A204.1 (cell line): ENCODE data around the gene DYNC2LI1.

ENCODE experiments used
- FAIRE-seq: peaks from 2 replicates; lab custom pipeline; 2012; peaks lifted over from hg19 to GRCh38; lab: Jason Lieb, UNC

Gene DYNC2LI1

DNA sequence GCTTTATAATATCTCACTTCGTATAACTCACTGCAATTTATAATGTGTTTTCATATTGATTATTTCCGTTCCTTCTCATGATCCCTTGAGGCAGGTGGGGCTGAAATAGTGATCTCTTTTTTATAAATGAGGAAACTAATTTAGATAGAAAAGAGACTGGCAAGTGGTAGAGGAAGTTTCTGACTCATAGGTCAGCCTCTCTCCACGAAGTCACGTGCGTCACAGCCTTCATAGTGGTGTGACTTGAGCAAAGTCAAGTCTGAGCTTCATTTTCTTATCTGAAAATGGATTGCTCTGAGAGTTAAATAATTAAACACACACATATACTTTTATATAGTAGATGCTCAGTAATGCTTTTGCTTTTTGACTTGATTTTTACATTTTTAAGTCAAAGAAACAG, 44.9 kb downstream of the DYNC2LI1 start:
- FAIRE-seq: no peak

DNA sequence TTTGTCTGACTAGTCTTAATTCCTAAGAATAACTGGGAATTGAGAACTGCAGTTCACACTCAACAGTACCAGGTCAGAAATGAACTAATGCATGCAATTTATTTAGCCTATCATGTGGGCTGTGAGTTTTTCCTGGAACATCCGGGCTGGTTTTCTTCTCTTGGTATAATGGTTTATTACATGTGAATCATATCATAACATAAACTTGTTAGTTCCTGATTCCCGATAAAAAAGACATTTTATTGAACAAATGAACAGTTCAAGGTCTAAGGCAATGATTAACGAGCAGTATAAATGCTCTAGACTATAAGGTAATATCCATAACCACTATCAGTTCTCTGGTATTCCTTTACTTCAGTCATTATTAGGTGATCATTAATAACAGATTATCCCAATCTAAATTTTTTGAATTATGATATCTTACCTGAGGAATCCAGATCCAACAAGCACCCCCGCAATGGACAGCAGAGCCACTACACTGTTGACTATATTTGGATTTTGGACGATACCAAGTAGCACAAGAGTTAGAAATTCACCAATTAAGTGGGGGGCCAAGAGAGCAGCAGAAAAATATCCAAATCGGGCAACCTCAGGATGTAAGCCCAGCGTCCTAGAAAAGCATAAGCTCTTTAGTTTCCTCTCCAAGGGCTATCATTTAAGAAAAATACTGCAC, 45.8 kb downstream of the DYNC2LI1 start:
- no peak for FAIRE-seq

DNA sequence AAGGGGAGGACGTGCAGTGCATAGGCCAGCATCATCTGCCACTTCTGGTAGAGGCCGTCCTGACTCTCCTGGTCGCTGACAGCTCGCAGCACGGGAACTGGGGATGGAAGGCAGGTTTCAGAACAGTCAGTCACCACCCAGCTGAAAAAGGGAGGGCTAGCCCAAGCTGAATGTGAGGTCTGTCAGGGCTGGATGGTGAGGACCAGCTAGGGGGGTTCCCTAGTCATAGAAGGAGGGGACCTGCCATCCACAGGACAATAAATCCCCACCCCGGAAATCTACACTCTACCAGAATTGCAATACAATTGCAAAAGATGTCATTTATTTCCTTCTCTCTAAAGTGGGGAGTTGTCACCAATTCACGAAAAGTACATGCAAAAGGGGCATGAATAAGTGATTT, 49.0 kb downstream of the DYNC2LI1 start:
- FAIRE-seq: no peak

DNA sequence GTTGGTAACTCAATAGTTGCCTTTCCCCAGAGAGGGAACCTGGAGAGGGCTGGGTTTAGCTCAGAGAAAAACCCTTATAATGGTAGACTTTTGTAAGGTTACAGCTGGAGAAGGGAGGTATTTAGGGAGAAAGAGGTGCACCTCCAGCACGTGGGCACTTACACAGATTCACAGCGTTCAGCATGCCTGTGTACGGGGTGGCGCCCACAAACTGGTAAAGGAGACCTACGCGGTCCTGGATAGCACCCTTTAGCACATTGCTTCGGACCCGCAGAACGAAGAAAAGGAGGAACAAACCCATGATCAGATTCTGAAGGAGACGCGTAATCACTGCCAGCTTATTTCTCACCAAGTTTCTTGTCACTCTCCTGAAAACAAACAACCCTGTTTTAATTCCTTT, 49.9 kb downstream of the DYNC2LI1 start:
- no peak for FAIRE-seq

DNA sequence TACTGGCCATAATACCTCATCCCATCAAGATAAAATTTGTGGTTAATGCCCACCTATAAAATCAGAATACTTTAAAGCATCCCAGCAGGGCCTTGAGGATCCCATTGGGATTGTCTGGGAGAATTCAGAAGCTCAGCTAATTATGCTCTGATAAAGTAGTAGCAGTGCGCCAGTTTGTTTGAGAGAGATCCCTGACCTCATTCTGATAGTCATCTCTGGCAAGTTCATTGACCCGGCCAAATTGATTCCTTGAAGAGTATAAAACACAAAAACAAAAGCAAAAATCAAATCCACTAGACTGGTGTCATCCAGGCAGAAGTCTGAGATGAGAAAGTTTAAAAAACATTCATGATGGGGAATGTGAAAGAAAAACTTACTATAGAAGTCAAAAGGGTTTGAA, 50.7 kb downstream of the DYNC2LI1 start:
- FAIRE-seq: no peak

DNA sequence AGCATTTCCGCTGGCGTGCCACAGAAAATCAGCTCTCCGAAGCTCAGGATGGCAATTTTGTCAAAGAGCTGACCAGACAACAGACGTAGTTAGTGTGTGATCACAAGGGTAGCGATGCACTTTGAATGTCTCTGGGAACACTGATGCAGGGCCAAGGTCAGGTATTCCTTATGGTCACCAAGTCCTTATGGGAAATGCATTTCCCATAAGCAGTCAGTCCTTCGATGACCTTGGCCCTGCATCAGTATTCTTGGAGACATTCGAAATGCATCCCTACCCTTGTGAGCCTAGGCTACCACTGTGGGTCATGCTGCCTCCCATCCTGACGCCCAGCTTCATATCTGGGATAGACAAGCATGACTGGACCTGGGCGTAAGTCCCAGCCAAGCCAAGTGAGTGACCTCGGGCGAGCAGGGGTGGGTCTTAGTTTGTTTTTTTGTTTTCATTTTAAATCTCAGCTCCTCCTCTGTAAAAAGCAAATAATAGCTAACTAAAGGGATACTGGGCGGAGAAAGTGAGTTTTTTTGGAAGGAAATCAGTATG, 51.2 kb downstream of the DYNC2LI1 start:
- FAIRE-seq: no peak

DNA sequence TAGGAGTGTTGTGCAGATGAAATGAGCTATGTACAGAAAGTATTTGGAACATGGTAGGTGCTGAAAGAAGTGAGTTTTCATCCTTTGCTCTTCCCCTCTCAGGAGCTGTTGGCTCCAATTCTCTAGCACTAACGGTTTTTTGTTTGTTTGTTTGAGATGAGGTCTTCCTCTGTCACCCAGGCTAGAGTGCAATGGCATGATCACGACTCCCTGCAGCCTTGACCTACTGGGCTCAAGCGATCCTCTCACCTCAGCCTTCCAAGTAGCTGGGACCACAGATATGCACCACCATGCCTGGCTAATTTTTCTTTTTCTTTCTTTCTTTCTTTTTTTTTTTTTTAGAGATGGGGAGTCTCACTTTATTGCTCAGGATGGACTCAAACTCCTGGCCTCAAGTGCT, 52.0 kb downstream of the DYNC2LI1 start:
- FAIRE-seq: no peak

DNA sequence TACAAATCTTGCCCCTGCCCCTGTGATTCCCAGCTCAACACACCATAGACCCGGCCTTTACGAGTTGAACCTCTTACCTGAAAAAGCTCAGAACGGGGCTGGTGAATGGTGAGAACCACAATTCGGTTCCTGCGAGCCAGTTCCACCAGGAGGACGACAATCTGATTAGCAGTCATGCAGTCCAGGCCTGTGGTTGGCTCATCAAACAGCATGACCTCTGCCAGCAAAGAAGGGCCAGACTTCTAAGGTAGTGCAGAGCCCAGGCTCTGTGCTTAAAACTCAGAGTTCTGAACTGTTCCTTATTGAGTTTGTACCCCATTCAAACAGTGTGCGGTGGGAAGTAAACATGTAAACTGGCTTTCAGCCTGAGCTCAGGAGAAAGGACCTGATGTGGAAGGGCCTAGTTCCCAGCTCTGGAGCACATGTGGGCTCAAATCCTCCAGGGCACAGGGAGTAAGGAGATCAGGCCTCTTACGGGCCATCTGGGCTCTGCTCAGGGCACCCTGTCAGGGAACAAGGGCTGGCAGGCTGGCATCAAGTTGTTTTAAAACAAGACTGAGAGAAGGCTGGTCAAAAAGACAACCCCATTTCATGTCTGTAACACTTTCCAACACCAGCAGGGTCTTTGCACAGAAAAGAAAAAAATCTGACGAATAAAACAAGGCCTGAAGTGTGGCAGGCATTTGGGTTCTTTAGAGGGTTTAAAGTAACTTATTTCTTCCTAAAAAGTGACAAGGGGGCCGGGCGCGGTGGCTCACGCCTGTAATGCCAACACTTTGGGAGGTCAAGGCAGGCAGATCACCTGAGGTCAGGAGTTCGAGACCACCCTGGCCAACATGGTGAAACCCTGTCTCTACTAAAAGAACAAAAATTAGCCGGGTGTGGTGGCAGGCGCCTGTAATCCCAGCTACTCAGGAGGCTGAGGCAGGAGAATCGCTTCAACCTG, 52.7 kb downstream of the DYNC2LI1 start:
- no peak for FAIRE-seq

DNA sequence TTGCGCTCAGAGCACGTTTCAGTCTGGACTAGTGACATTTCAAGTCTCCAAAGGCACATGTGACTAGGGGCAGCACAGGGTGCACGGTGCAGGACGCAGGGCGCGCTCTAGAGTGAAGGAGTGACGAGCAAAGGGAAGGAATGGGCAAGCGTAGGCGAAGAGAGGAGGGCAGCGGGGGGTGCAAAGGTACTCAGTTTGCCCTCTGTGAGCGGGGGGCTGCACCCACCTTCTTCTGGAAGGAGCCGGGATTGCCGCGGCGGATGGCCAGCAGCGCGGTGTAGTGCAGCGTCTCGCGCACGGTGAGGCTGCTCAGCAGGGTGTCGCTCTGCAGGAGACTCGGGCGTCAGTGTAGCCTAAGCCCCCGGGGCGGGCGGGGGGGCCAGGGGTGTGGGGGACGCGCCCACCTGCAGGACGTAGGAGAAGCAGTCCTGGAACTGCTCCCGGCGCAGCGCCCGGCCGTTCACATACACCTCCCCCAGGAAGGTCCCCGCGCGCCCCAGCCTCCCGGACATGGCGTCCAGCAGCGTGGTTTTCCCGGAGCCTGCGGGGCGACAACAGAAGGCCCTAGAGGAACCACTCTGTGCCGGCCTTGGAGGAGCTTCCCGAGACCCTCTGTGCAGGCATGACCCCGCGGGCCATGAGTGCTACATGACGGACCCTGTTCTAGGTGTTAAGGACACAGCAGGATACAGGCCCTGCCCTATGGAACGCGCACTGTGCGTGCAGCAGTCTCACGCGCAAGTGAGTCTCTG, 57.9 kb downstream of the DYNC2LI1 start:
- no peak for FAIRE-seq

DNA sequence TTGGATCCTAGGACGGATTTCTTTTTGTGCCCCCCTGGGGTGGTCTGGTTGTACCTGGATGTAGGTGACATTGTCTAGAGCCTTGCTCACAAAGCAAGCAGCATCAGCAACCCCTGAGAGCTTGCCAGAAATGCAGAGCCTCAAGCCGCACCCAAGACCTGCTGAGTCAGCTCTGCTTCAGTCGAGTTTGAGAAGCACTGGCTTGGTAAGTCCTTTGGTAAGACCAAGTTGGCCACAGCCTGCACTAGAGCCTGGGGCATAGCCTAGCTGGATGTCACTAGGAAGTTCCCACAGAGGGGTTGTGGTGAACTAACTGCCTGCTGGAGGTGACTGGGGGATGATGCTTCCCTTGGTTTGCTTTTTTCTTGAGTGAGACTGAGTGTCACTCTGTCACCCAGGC, 58.6 kb downstream of the DYNC2LI1 start:
- FAIRE-seq: no peak

DNA sequence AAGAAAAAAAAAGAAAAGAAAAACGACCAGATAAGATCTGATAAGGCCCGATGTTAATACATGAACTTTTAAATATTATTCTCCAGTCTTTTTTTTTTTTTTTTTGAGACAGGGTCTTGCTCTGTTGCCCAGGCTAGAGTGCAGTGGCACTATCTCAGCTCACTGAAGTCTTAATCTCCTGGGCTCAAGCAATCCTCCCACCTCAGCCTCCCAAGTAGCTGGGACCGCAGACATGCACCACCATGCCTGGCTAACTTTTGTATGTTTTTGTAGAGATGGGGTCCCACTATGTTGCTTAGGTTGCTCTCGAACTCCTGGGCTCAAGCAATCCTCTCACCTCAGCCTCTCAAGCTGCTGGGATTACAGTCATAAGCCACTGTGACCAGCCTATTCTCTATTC, 63.2 kb downstream of the DYNC2LI1 start:
- FAIRE-seq: no peak

DNA sequence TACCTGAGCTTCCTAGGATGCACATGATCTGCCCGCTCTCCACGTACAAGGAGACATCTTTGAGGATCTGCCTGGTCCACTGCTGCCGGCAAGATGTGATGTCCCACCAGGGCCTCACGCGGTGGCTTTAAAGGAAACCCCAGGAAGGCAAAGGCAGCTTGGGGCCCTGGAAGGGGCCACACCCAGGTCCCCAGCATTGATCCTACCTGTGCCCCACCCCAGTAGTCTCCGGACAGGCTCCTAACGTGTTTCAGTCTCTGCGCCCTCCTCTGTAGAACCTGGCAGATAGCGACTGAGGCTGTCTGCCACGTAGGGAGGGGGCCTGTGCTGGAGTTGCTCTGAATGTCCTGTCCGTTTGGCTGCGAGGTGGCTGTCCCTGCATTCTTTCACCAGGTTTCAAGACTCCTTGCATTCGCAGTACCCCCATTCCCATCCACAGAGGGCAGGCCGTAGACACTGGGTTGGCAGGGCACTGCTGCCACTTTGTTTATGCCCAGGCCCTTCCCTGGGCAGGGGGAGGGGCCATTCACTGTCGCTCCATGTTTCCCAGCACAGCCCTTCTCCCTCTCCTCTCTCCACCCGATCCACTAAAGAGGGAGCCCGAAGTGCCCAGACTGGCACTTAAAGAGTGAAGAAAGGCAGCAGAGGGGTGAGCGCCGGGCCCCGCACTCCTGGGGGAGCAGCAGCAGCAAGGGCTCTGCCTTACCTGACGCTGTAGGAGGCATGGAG, 64.2 kb downstream of the DYNC2LI1 start:
- no peak for FAIRE-seq

DNA sequence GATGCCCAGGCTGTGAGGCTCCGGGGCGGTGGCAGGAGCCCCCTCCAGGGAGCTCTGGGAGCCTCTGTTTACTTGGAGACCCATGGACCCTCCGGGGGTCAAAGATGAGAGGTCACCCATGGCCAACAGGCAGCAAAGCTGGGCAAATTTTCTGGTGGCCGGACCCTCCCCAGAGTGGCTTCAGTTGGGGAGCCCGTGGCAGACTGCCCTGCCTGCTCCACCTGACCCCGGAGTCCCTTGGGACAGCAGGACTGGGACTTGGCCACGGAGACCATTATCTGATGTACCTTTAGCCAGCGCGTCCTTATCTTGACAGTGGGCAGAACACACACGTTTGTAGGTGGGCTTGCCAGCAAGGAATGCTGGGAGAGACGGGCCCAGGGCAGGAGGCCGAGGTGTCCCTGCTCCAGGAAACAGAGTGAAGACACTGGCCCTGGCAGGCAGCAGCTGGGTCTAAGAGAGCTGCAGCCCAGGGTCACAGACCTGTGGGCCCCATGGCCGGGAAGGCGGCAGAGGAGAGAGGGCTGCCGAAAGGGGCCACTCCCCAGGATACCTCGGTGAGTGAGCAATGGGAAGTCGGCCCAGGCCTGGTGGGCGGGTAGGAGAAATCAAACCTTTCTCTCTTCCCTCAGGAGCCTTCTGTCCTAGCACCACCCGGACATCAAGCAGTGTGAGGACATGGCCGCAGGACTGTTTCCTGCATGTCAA, 64.9 kb downstream of the DYNC2LI1 start, which contains the start of the genes ABCG5 and ABCG8:
ABCG5 (minus strand) TSS at position 280 of the 708 bp plus-strand sequence; CDS start at position 120, 160 bp downstream.
ABCG8 (plus strand) TSS at position 412 of the 708 bp plus-strand sequence; CDS start at position 495, 83 bp downstream.
- no peak for FAIRE-seq

DNA sequence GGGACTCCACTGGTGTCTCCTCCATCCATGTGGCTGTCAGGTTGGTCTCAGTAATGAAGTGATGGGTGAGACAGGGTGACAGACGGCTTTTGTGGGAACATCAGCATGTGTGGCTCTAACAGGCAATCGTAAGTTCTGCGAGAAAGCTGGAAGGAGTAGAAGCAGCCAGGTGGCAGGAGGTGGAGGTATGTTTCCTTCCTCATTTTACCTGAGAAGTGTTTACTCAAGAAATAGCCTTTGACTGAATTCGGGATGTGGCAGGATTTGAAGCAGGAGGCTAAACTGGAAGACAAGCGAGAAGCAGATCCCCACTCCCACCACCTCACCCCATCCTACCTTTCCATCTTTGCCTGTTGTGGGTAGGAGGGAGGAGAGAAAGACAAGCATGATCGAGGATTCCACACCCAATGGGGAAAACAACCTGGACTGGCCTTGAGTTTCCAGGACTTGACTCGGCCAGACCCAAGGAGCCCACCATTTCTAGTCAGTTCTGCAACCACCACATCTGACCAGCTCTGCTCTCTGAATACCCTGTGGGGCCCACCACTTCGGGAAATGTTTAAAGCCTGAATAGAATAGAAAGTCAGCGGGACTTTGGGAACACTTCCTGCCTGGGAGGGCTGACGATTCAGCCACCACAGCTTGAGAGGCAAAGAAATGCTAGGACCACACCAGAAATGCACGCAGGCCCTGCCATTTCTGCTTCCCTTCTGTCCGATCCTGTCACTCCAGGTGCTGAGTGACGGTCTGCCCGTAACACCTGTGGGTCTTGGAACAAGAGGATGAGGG, 66.1 kb downstream of the DYNC2LI1 start:
- FAIRE-seq: no peak

DNA sequence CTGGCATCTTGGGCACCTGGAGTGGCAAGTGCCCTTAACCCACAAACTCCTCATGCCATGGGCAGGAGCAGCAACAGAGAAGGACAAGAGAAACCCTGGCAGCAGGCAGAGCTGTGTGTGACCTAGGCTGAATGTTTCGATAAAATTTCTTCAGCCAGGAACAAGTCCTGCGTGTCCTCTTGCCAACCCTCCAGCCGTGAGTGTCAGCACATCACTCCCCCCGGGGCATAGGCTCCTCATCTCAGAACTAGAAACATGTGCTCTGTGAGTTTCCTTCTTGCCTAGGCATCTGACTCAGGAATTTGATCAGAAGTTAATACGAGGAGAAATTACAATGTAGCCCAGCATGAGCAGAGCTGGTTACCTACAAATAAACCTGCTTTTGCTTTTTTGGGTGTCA, 67.1 kb downstream of the DYNC2LI1 start:
- FAIRE-seq: no peak

DNA sequence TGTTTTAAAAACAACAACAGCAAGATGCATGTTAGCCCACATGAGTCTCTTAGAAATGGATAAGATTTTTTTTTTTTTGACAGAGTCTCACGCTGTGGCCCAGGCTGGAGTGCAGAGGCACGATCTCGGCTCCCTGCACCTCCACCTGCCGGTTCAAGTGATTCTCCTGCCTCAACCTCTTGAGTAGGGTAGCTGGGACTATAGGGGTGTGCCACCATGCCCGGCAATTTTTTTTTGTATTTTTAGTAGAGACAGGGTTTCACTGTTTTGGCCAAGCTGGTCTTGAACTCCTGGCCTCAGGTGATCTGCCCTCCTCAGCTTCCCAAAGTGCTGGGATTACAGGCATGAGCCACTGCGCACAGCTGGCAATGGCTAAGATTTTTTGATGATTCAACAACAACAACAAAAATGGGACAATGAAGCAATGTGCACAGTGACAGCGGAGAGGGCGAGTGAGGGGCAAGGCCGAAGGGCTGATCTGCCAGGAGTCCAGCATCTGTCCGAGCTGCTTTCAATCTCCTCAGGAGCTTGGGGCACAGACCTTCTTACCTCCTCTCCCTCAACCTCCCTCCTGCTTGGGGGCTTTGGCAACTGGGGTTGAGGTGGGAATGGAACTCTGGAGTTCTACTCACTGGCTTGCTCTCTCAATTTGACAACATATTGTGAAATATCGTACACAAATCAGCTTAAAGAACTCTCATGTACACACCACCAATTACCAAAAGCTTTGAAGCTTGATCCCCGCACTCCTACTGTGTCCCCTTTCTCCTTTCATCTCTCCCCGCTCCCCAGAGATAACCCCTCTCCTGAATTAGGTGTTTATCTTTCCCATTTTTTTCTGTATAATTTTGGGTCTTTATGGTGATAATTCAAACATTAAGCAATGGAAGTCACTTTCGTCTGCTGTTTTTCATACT, 68.4 kb downstream of the DYNC2LI1 start:
- FAIRE-seq: no peak

DNA sequence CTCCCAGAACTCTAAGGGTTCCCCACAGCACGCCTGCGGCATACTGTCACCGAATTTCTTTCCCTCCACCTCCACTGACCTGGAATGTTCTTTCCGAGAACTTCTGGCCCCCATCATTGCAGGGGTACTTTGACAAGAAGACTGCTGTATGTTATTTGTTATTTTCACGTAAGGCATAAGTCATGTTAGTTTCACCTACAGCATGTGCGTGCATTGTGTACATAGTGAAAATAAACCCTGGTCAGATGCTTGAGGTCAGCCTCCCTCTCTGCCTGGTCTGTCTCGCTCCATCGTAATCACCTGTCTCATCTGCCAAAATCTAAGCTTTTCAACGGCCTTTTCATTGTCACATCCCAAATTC, 69.0 kb downstream of the DYNC2LI1 start:
- FAIRE-seq: no peak

DNA sequence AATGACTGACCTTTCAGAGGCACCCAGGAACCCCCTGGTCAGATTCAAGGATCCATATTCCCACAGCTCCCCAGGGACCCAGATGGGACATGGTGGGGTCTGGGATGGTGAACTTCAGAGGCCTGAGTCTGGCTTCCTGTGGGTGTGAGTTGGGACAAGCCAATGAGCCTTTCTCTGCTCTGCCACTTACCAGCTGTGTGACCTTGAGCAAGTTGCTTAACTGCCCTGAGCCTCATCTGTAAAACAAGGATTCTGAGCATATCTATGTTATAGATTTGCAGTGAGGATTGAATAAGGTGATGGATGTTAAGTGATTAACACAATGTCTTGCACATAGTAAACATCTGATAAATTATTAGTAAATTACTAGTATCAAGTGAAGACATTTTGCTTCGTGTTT, 71.3 kb downstream of the DYNC2LI1 start:
- FAIRE-seq: no peak

DNA sequence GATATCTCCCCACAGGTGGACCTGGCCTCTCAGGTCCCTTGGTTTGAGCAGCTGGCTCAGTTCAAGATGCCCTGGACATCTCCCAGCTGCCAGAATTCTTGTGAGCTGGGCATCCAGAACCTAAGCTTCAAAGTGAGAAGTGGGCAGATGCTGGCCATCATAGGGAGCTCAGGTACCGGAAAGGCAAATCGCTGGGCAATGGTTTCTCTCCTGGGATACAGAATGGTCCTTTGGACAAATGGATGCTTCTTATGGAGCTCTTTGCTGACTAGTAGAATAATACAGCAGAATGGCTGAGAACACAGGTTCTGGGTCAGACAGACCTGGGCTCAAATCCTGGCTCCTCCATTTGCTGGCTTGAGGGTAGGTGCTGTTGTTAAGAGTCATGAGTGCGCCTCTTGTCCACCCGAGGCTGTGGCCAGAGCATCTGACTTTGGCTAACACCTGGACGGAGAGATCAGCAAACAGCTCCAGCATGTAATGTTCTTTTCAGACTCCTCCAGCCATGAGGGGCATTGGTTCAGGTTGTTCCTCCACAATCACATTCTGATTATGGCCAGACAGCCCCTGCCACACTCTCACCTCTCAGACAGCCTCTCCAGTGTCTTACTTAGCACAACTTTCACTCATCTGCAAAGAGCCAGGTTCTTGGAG, 72.4 kb downstream of the DYNC2LI1 start:
- no peak for FAIRE-seq
